Measurements from ENCODE around the gene IL19. TPM values are rescaled to one million over a fixed set of nuclear protein-coding genes. Genes with fewer than 3 reads are reported as not detected.

IL19 gene
- total RNA-seq, 2 experiments from 2014 or later, result not detected

GRCh38 chr1:206792939-206793607 lies 22.5 kb downstream of the IL19 start:
- H3K79me2 ChIP-seq (ENCODE audit: insufficient read depth, low read depth, low read length), result no peaks in the 10 kb centered on the region
- CTCF ChIA-PET (ENCODE audit: unreplicated experiment), result no interaction called here
- no peaks in the 10 kb centered on the region for H3K36me3 ChIP-seq (ENCODE audit: insufficient read depth, low read length)
- BruUV-seq (replicated peaks), result no TSS peak
- intact Hi-C loops (cut with micrococcal nuclease; ENCODE audit: unreplicated experiment), result no loop called here
- TF ChIP-seq CTCF (conservative IDR thresholded peaks at IDR 0.05; ENCODE audit: low read length), result no peak
- no peak for TF ChIP-seq EZH2phosphoT487 (IDR thresholded peaks at IDR 0.05; ENCODE audit: borderline replicate concordance, low read depth, low read length)
- DNase-seq (ENCODE audit: low spot score), result no peak
- no peak overlapping the region for H2AFZ ChIP-seq (ENCODE audit: low read length)
- POLR2A ChIA-PET, result interaction anchor here (0.6 to 0.7 kb wide), 2 partner anchors 9 to 544 kb away, joined by 3 read pairs; no protein-coding TSS in a partner anchor
- H3K9me3 ChIP-seq (ENCODE audit: low read length), result no peaks in the 10 kb centered on the region
- H4K20me1 ChIP-seq (ENCODE audit: insufficient read depth, low read length), result no peaks in the 10 kb centered on the region
- no peaks in the 10 kb centered on the region for H3K9me2 ChIP-seq (ENCODE audit: insufficient read depth, low read length)
- peaks cover 7% of the 10 kb centered on the region for H3K4me1 ChIP-seq (ENCODE audit: insufficient read depth, low read length, poor library complexity, severe bottlenecking)
- no peak overlapping the region for H3K27ac ChIP-seq (ENCODE audit: low read depth, low read length, poor library complexity, severe bottlenecking)
- no peak overlapping the region for H3K4me2 ChIP-seq (ENCODE audit: low read length)
- H3K4me3 ChIP-seq (ENCODE audit: low read depth, low read length, poor library complexity, severe bottlenecking), result no peak overlapping the region

- intact Hi-C loops (cut with micrococcal nuclease; ENCODE audit: unreplicated experiment), result no loop called here
- no peak overlapping the region for H3K4me3 ChIP-seq (ENCODE audit: low read depth, low read length, poor library complexity, severe bottlenecking)
- H3K79me2 ChIP-seq (ENCODE audit: insufficient read depth, low read depth, low read length), result no peaks in the 10 kb centered on the region
- no peak for TF ChIP-seq EZH2phosphoT487 (IDR thresholded peaks at IDR 0.05; ENCODE audit: borderline replicate concordance, low read depth, low read length)
- no peak overlapping the region for H2AFZ ChIP-seq (ENCODE audit: low read length)
- ChIA-PET POLR2A (no interaction called here), CTCF (ENCODE audit: unreplicated experiment) (no interaction called here)
- H4K20me1 ChIP-seq (ENCODE audit: insufficient read depth, low read length), result no peaks in the 10 kb centered on the region
- H3K9me3 ChIP-seq (ENCODE audit: low read length), result no peaks in the 10 kb centered on the region
- no peak overlapping the region for H3K4me2 ChIP-seq (ENCODE audit: low read length)
- no peaks in the 10 kb centered on the region for H3K9me2 ChIP-seq (ENCODE audit: insufficient read depth, low read length)
- DNase-seq (ENCODE audit: low spot score), result no peak
- H3K4me1 ChIP-seq (ENCODE audit: insufficient read depth, low read length, poor library complexity, severe bottlenecking), result peaks cover 7% of the 10 kb centered on the region
- no peaks in the 10 kb centered on the region for H3K36me3 ChIP-seq (ENCODE audit: insufficient read depth, low read length)
- no peak overlapping the region for H3K27ac ChIP-seq (ENCODE audit: low read depth, low read length, poor library complexity, severe bottlenecking)
- BruUV-seq (replicated peaks), result no TSS peak
Measured at GRCh38 chr1:206793620-206794019, 23.0 kb downstream of the IL19 start.

GRCh38 chr1:206794294-206794908 lies 23.8 kb downstream of the IL19 start:
- Histone ChIP-seq H3K4me3 (ENCODE audit: low read depth, low read length, poor library complexity, severe bottlenecking) (no peak overlapping the region), H4K20me1 (ENCODE audit: insufficient read depth, low read length) (no peaks in the 10 kb centered on the region), H2AFZ (ENCODE audit: low read length) (no peak overlapping the region), H3K4me2 (ENCODE audit: low read length) (no peak overlapping the region), H3K27ac (ENCODE audit: low read depth, low read length, poor library complexity, severe bottlenecking) (no peak overlapping the region), H3K4me1 (ENCODE audit: insufficient read depth, low read length, poor library complexity, severe bottlenecking) (peaks cover 7% of the 10 kb centered on the region), H3K9me3 (ENCODE audit: low read length) (no peaks in the 10 kb centered on the region), H3K36me3 (ENCODE audit: insufficient read depth, low read length) (no peaks in the 10 kb centered on the region), H3K79me2 (ENCODE audit: insufficient read depth, low read depth, low read length) (no peaks in the 10 kb centered on the region), H3K9me2 (ENCODE audit: insufficient read depth, low read length) (no peaks in the 10 kb centered on the region)
- DNase-seq (ENCODE audit: low spot score), result no peak
- ChIA-PET POLR2A (interaction anchor here (1.1 kb wide), 1 partner anchor 49 kb away, joined by 5 read pairs; no protein-coding TSS in a partner anchor), CTCF (ENCODE audit: unreplicated experiment) (interaction anchor here (0.9 kb wide), 1 partner anchor 38 kb away, joined by 3 read pairs; no protein-coding TSS in a partner anchor)
- BruUV-seq (replicated peaks), result no TSS peak
- intact Hi-C loops (cut with micrococcal nuclease; ENCODE audit: unreplicated experiment), result no loop called here
- TF ChIP-seq EZH2phosphoT487 (IDR thresholded peaks at IDR 0.05; ENCODE audit: borderline replicate concordance, low read depth, low read length) (no peak), CTCF (conservative IDR thresholded peaks at IDR 0.05; ENCODE audit: low read length) (no peak)

All from OCI-LY7 (cell line).